Endothelial cell of hepatic sinusoid (primary cell): ENCODE measurements around the gene TMEM272.

ENCODE experiments used
- in situ Hi-C: cut with HindIII; loops from 2 replicates; pipeline ENCODE4 v1.10.0; 2017; ENCODE audit warnings: low sequenced_read_pairs

Gene TMEM272

GRCh38 chr13:51807041-51807440 lies 37.9 kb downstream of the TMEM272 start:
- in situ Hi-C loops = no loop called here

DNA sequence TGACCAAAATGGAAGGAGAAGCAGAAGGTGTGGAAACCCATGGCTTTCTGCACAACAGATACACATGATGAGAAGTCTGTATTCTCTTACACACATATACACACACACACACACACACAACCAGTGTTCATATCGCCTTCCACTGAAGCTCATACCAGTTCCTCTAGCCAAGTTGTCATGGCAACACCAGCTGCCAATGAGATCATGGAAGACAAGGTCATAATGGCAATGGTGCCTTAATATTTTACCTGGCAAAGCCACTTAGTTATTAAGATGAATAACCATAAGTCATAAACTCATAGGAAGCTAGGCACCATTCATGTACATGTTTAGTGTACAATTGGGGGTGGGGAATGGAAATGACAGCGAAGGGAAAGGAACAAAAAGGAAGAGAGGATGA lies 38.4 kb downstream of the TMEM272 start:
- in situ Hi-C loops = no loop called here

DNA sequence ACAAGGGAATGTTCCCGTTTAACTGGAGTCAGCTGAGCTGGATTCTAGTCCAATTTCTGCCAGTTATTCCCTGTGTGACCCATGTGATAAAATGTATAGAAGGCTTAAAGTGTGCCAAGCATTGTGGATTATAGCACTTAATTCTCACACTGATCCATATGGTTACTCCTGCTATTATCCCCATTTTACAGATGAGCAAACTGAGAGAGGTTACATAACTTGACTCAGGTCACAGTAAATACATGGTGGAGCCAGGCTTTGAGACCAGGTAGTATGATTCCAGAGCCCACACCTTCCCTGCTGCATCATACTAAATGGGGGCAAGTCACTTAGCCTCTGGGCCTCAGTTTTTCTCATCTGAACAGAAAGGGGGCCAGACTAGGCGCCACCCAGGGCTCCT lies 39.1 kb downstream of the TMEM272 start:
- in situ Hi-C loops = no loop called here

- in situ Hi-C loops = no loop called here
Measured at GRCh38 chr13:51805313-51805712, 39.7 kb downstream of the TMEM272 start.

- in situ Hi-C loops = no loop called here
Measured at GRCh38 chr13:51804295-51805172, 40.4 kb downstream of the TMEM272 start.

DNA sequence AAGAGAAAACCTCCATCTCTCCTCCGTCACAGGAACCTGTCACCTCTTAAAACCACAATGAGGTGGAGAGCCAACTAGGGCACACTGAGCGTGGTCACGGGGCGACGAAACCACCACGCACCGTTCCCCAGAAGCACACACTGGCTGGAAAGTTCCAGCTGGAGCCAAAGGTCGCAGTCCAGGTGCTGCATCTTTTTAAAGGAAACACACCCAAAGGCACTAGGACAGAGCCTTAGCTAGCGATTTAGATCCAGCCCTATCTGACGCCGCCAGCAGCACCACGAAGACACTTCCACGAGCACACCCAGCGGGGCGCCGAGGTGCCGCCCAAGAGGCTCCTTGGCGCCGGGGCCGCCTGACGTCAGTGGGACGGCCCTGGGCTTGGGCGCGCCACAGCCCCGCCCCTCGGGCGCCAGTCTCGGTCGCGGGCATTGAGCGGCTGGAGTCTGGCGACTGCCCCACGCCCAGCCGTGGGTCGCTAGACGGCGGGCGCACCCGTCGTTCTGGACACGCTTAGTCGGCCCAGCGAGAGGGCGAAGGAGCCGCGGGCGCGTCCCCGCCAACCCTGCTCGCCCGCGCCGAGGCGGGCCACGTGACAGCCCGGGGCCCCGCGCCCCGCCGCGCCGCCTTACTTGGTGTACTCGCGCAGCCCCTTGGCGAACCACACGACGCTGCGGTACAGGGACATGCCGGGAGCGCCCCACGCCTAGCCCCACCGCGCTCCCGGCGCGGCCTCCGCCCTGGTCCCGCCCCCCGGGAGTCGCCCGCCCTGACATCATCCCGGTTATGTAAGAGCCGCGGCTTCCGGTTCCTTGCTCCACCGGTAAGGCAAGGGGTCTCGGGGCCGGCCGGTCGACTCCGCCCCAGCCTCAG lies 41.3 kb downstream of the TMEM272 start, which contains the start of gene DHRS12:
Gene DHRS12, minus strand, starts transcription at position 742 of the 873 bp plus-strand sequence. CDS start 4,504 bp downstream, outside the sequence.
- in situ Hi-C loops = no loop called here

DNA sequence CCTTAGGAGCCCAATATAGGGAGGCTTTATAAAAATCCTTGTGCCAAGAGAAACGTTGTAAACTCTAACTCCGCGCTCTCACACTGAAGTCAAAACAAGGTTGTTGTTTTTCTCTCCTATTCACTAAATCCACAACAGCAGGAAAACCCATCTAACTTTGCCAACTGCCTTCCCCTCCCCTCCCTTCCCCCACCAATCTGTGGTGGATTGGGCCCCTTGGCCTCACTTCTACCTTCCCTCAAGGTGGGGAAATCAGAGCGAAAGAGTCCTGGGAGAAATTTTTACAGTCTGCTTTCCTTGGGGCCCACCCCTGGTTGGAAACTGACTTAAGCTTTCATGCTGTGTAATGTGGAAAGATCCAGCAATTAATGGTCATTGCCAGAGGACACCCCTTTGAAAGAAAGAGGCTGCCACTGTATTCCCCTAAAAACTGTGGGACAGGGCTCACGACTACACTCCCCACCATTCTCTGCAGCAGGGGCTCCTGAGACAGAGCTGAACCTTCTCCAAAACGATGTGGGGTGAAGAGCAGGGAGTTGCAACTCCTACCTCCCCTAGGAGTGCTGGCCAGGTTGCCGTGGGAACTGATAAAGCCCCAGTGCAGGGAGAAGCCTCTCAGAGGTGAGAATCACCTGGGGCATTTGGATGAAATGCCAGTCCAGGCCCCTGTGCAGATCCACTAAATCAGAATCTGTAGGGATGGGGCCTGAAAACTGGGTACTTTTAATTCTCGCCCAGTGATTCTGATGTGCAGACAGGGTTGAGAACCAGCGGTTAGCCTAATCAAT lies 42.2 kb downstream of the TMEM272 start:
- in situ Hi-C loops = no loop called here

- in situ Hi-C loops = no loop called here
Measured at GRCh38 chr13:51801631-51802099, 43.3 kb downstream of the TMEM272 start.

DNA sequence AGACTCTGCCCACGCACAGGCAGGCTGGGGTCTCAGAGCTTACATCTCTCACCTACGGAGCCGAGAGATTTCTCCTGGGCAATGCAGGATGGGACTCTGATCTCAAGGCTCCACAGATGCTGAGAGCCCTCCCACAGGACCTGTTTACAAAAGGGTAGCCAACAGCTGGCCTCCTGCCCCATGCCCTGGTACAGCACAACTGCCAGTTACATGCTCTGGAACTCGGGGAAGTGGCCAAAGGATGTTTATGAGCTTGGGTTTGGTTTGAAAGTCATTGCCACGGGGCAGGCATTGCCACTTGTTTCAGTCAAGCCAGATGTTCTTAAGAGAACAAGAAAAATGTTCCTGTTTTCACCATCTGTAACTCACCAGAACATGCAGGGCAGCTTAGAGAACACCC lies 44.5 kb downstream of the TMEM272 start:
- in situ Hi-C loops = no loop called here

DNA sequence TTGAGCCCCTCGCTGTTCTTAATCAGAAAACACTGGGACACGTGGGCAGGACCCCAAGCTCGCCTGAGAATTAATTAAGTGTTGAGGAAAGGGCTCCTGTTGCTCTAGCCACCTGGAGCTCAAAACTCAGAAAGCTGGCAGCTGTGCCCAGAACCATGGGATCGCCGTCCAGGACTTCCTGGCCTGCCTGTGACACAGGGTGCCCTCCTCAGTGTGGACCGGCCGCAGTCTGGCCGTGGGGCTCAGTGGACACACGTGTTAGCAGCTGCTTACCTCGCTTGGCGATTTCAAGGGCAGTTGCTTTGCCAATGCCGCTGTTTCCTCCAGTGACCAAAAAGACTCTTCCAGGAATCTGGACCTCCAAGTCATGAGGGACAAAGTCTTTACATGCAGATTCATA lies 45.7 kb downstream of the TMEM272 start:
- in situ Hi-C loops = loop anchor here (25.0 kb wide), 1 partner anchor 362 kb away; no protein-coding TSS in a partner anchor

- in situ Hi-C loops = loop anchor here (25.0 kb wide), 1 partner anchor 361 kb away; no protein-coding TSS in a partner anchor
Measured at GRCh38 chr13:51797664-51798488, 47.1 kb downstream of the TMEM272 start.

GRCh38 chr13:51796546-51796945 lies 48.4 kb downstream of the TMEM272 start:
- in situ Hi-C loops = loop anchor here (25.0 kb wide), 1 partner anchor 359 kb away; no protein-coding TSS in a partner anchor

- in situ Hi-C loops = loop anchor here (25.0 kb wide), 1 partner anchor 358 kb away; no protein-coding TSS in a partner anchor
Measured at GRCh38 chr13:51795419-51795818, 49.6 kb downstream of the TMEM272 start.

- in situ Hi-C loops = loop anchor here (25.0 kb wide), 1 partner anchor 358 kb away; no protein-coding TSS in a partner anchor
Measured at GRCh38 chr13:51794964-51795363, 50.0 kb downstream of the TMEM272 start.

GRCh38 chr13:51793570-51794271 lies 51.3 kb downstream of the TMEM272 start:
- in situ Hi-C loops = loop anchor here (25.0 kb wide), 1 partner anchor 356 kb away; no protein-coding TSS in a partner anchor

GRCh38 chr13:51786425-51787265 lies 58.3 kb downstream of the TMEM272 start:
- in situ Hi-C loops = loop anchor here (25.0 kb wide), 1 partner anchor 349 kb away; no protein-coding TSS in a partner anchor

- in situ Hi-C loops = loop anchor here (25.0 kb wide), 1 partner anchor 349 kb away; no protein-coding TSS in a partner anchor
Measured at GRCh38 chr13:51785712-51786424, 59.1 kb downstream of the TMEM272 start.
